Stomach (tissue), 4 donors: ENCODE measurements around the gene DPF3.

Source experiments
- POLR2A ChIP-seq, 4 donors: fragments of 450-650 bp; IDR thresholded peaks; one replicate each; pipeline ENCODE4 v1.6.1; 2016; ENCODE audit warnings: antibody characterized with exemption in 4 of 4, control low read depth in 2 of 4, mild to moderate bottlenecking in 1 of 4, moderate library complexity in 1 of 4
- POLR2AphosphoS5 ChIP-seq, 3 donors: sonication (generic); formaldehyde crosslinking; IDR thresholded peaks; one replicate each; pipeline ENCODE4 v1.6.1; 2016; ENCODE audit warnings: antibody characterized with exemption in 3 of 3
- TF ChIP-seq, protein P1 (sequence below), 7 experiments: fragments of 450-650 bp in 4 of 7; fragments of 200-600 bp in 3 of 7; sonication (generic) in 3 of 7; IDR thresholded peaks; one replicate each; pipeline ENCODE4 v1.5.1; 2016 to 2019; ENCODE audit warnings: antibody characterized with exemption in 7 of 7, control low read depth in 2 of 7, mild to moderate bottlenecking in 1 of 7

- TF ChIP-seq POLR2AphosphoS5 (IDR thresholded peaks at IDR 0.05) (no peak), POLR2A (IDR thresholded peaks at IDR 0.05) (no peak)
- TF ChIP-seq, protein P1, sequence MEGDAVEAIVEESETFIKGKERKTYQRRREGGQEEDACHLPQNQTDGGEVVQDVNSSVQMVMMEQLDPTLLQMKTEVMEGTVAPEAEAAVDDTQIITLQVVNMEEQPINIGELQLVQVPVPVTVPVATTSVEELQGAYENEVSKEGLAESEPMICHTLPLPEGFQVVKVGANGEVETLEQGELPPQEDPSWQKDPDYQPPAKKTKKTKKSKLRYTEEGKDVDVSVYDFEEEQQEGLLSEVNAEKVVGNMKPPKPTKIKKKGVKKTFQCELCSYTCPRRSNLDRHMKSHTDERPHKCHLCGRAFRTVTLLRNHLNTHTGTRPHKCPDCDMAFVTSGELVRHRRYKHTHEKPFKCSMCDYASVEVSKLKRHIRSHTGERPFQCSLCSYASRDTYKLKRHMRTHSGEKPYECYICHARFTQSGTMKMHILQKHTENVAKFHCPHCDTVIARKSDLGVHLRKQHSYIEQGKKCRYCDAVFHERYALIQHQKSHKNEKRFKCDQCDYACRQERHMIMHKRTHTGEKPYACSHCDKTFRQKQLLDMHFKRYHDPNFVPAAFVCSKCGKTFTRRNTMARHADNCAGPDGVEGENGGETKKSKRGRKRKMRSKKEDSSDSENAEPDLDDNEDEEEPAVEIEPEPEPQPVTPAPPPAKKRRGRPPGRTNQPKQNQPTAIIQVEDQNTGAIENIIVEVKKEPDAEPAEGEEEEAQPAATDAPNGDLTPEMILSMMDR (IDR thresholded peaks at IDR 0.05): no peak
These were observed 35.6 kb upstream of the DPF3 start for GRCh38 chr14:72929316-72930080.
